GM12878 (cell line): ENCODE results near the gene NAV1.

Experiments
- CBX3 ChIP-seq: fragments of 200-600 bp; sonication (generic); IDR thresholded peaks from 2 replicates; pipeline ENCODE4 v1.6.1; 2016; ENCODE audit warnings: low read depth, borderline replicate concordance
- CEBPB ChIP-seq, 2 experiments: fragments of 150-350 bp in 1 of 2; IDR thresholded peaks; 2 replicates each; pipeline ENCODE4 v1.6.1; 2012 to 2014; ENCODE audit warnings: low read depth in 2 of 2, low read length in 2 of 2, borderline replicate concordance in 1 of 2, inconsistent platforms in 1 of 2
- CREB1 ChIP-seq: IDR thresholded peaks from 2 replicates; pipeline ENCODE4 v1.6.1; 2012; ENCODE audit warnings: low read depth, mild to moderate bottlenecking, inconsistent platforms
- FOXK2 ChIP-seq: fragments of 450-650 bp; IDR thresholded peaks from 2 replicates; pipeline ENCODE4 v1.6.1; 2017; ENCODE audit warnings: mild to moderate bottlenecking, moderate library complexity
- MYC ChIP-seq: IDR thresholded peaks from 2 replicates; pipeline ENCODE4 v1.6.1; 2011; ENCODE audit warnings: mild to moderate bottlenecking, low read length, moderate library complexity, inconsistent platforms; ENCODE audit not compliant: insufficient read depth, insufficient replicate concordance, insufficient read length, severe bottlenecking
- POLR2A ChIP-seq: IDR thresholded peaks from 2 replicates; pipeline ENCODE4 v1.6.1; 2011; ENCODE audit warnings: low read depth, mild to moderate bottlenecking, low read length
- POLR2AphosphoS5 ChIP-seq: IDR thresholded peaks from 2 replicates; pipeline ENCODE4 v1.6.1; 2011; ENCODE audit warnings: mild to moderate bottlenecking, low read length, inconsistent platforms
- SMC3 ChIP-seq: IDR thresholded peaks from 2 replicates; pipeline ENCODE4 v1.6.1; 2011; ENCODE audit warnings: low read length, improper control_type of control experiment, borderline replicate concordance
- SREBF2 ChIP-seq: IDR thresholded peaks from 2 replicates; pipeline ENCODE4 v1.6.1; 2012; ENCODE audit warnings: mild to moderate bottlenecking, low read length
- ZNF687 ChIP-seq: fragments of 450-650 bp; IDR thresholded peaks from 2 replicates; pipeline ENCODE4 v1.6.1; 2017; ENCODE audit warnings: mild to moderate bottlenecking, moderate library complexity
- TF ChIP-seq, protein P1 (sequence below), 3 experiments: IDR thresholded peaks in 2 of 3; conservative IDR thresholded peaks in 1 of 3; 2 replicates each; pipeline ENCODE4 v1.5.1; 2011; ENCODE audit warnings: low read depth in 3 of 3, low read length in 3 of 3, mild to moderate bottlenecking in 3 of 3, control low read depth in 2 of 3, moderate library complexity in 2 of 3, inconsistent platforms in 1 of 3, mixed read lengths in 1 of 3; ENCODE audit not compliant: control insufficient read depth in 2 of 3, insufficient read depth in 1 of 3; ENCODE audit errors: extremely low read depth in 1 of 3
- TF ChIP-seq, protein P2 (sequence below): fragments of 450-650 bp; IDR thresholded peaks from 2 replicates; pipeline ENCODE4 v1.6.1; 2017; ENCODE audit warnings: mild to moderate bottlenecking
- TF ChIP-seq, protein P3 (sequence below): IDR thresholded peaks from 2 replicates; pipeline ENCODE4 v1.6.1; 2012; ENCODE audit warnings: mild to moderate bottlenecking, low read depth, low read length

DNA sequence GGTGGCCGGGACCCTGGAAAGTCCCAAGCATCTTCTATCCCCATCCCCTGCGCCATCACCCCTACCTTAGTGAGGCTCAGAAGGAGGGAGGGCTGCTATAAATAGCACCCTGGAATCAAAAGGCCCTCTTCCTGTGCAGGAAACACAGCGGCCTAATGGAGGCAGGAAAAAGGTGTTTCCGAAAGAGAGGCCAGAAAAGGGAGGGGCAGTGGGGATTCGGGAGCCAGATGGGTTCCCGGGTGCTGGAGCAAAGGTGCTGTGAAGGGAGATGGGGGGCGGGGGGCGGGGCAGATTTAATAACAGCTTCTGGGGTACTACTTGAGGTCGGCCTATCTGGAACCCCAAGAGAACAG, 16.6 kb downstream of the NAV1 start:
- TF ChIP-seq, protein P1, sequence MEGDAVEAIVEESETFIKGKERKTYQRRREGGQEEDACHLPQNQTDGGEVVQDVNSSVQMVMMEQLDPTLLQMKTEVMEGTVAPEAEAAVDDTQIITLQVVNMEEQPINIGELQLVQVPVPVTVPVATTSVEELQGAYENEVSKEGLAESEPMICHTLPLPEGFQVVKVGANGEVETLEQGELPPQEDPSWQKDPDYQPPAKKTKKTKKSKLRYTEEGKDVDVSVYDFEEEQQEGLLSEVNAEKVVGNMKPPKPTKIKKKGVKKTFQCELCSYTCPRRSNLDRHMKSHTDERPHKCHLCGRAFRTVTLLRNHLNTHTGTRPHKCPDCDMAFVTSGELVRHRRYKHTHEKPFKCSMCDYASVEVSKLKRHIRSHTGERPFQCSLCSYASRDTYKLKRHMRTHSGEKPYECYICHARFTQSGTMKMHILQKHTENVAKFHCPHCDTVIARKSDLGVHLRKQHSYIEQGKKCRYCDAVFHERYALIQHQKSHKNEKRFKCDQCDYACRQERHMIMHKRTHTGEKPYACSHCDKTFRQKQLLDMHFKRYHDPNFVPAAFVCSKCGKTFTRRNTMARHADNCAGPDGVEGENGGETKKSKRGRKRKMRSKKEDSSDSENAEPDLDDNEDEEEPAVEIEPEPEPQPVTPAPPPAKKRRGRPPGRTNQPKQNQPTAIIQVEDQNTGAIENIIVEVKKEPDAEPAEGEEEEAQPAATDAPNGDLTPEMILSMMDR (IDR thresholded peaks at IDR 0.05 in 2 of 3, conservative IDR thresholded peaks at IDR 0.05 in 1 of 3; ENCODE audit: control insufficient read depth in 2 of 3, extremely low read depth in 1 of 3, insufficient read depth in 1 of 3, low read depth in 3 of 3, low read length in 3 of 3) = no peak
- no peak for TF ChIP-seq POLR2AphosphoS5
- TF ChIP-seq CBX3 = no peak
- TF ChIP-seq, protein P2, sequence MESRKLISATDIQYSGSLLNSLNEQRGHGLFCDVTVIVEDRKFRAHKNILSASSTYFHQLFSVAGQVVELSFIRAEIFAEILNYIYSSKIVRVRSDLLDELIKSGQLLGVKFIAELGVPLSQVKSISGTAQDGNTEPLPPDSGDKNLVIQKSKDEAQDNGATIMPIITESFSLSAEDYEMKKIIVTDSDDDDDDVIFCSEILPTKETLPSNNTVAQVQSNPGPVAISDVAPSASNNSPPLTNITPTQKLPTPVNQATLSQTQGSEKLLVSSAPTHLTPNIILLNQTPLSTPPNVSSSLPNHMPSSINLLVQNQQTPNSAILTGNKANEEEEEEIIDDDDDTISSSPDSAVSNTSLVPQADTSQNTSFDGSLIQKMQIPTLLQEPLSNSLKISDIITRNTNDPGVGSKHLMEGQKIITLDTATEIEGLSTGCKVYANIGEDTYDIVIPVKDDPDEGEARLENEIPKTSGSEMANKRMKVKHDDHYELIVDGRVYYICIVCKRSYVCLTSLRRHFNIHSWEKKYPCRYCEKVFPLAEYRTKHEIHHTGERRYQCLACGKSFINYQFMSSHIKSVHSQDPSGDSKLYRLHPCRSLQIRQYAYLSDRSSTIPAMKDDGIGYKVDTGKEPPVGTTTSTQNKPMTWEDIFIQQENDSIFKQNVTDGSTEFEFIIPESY = no peak
- no peak for TF ChIP-seq ZNF687
- TF ChIP-seq POLR2A = no peak
- no peak for TF ChIP-seq CREB1
- no peak for TF ChIP-seq SMC3
- TF ChIP-seq CEBPB (IDR thresholded peaks at IDR 0.05; ENCODE audit: borderline replicate concordance in 1 of 2, low read depth in 2 of 2, low read length in 2 of 2) = no peak
- no peak for TF ChIP-seq SREBF2
- TF ChIP-seq, protein P3, sequence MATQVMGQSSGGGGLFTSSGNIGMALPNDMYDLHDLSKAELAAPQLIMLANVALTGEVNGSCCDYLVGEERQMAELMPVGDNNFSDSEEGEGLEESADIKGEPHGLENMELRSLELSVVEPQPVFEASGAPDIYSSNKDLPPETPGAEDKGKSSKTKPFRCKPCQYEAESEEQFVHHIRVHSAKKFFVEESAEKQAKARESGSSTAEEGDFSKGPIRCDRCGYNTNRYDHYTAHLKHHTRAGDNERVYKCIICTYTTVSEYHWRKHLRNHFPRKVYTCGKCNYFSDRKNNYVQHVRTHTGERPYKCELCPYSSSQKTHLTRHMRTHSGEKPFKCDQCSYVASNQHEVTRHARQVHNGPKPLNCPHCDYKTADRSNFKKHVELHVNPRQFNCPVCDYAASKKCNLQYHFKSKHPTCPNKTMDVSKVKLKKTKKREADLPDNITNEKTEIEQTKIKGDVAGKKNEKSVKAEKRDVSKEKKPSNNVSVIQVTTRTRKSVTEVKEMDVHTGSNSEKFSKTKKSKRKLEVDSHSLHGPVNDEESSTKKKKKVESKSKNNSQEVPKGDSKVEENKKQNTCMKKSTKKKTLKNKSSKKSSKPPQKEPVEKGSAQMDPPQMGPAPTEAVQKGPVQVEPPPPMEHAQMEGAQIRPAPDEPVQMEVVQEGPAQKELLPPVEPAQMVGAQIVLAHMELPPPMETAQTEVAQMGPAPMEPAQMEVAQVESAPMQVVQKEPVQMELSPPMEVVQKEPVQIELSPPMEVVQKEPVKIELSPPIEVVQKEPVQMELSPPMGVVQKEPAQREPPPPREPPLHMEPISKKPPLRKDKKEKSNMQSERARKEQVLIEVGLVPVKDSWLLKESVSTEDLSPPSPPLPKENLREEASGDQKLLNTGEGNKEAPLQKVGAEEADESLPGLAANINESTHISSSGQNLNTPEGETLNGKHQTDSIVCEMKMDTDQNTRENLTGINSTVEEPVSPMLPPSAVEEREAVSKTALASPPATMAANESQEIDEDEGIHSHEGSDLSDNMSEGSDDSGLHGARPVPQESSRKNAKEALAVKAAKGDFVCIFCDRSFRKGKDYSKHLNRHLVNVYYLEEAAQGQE = no peak
- no peak for TF ChIP-seq FOXK2
- no peak for TF ChIP-seq MYC
